Stromal cell of bone marrow (primary cell): ENCODE measurements around the gene BICC1.
"Not testable (repeated sequence)": the region's sequence is repeated elsewhere in the genome, so short reads cannot be mapped to it uniquely, and the experiment has no call there.

Experiments used
- DNase-seq: peaks from one replicate; pipeline ENCODE4 v3.0.0-alpha.2; 2012; ENCODE audit warnings: low read depth

The BICC1 gene

GRCh38 chr10:58857251-58857805 lies 344.7 kb downstream of the BICC1 start:
- no peak for DNase-seq

- DNase-seq: not testable (repeated sequence)
Observed at GRCh38 chr10:58858123-58858522, 345.5 kb downstream of the BICC1 start.

- DNase-seq: no peak
Observed at GRCh38 chr10:58859526-58859925, 346.9 kb downstream of the BICC1 start.

- DNase-seq: no peak
Observed at GRCh38 chr10:58867683-58868082, 355.0 kb downstream of the BICC1 start.

GRCh38 chr10:58868736-58869435 lies 356.2 kb downstream of the BICC1 start:
- DNase-seq: no peak

GRCh38 chr10:58870070-58870469 lies 357.4 kb downstream of the BICC1 start:
- no peak for DNase-seq

GRCh38 chr10:58873161-58873560 lies 360.5 kb downstream of the BICC1 start:
- no peak for DNase-seq
